GM18511 (cell line): Measurements from ENCODE around the gene DCLRE1B.

Source experiments
- ATAC-seq: cut with Tn5 transposase; IDR thresholded peaks from one replicate; pipeline ENCODE4 v1.9.1; 2021; ENCODE audit warnings: mild to moderate bottlenecking, moderate library complexity; ENCODE audit not compliant: unreplicated experiment

DCLRE1B gene

DNA sequence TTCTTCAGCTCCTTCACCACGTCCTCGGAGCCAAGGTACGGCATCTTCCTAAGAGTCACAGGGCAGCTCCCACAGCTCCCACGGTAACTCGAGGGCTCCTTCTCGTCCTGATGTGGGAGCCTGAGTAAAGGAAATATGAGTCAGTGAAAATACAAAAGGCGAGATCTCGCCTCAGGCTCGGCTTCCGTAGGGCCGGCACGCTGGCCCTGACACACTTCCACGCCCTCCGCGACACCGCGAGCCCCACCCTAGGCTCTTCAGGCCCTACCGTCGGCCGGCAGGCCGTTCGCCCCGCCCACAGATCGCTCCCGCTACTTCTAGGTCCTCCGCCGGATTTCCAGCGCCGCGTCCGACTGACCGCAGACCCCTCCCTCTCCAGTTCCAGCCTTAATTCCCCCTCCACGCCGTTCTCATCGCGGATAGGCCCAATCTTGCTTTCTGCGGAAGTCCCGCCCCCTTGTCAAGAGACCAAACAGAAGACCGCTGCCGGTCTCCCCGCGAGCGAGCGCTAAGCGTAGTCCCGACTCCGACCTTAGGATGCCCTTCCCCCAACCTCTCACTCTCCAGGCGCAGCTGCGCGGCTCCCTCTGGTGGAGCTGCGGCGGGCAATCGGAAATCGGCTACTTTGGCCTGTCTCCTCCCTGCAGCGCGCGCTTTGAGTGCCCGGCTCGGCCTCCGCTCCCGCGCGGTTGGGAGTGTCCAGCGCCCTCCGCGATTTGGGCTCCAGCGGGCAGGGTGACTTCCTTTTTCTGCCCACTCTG is at the start of gene DCLRE1B, which contains the start of gene AP4B1:
TSS of gene DCLRE1B (plus strand) at position 653 of the 761 bp plus-strand sequence. CDS start 261 bp downstream, outside the sequence.
TSS of gene AP4B1 (minus strand) at position 126 of the 761 bp plus-strand sequence. CDS start at position 44, 82 bp downstream.
- peak; percentile 92 for ATAC-seq

DNA sequence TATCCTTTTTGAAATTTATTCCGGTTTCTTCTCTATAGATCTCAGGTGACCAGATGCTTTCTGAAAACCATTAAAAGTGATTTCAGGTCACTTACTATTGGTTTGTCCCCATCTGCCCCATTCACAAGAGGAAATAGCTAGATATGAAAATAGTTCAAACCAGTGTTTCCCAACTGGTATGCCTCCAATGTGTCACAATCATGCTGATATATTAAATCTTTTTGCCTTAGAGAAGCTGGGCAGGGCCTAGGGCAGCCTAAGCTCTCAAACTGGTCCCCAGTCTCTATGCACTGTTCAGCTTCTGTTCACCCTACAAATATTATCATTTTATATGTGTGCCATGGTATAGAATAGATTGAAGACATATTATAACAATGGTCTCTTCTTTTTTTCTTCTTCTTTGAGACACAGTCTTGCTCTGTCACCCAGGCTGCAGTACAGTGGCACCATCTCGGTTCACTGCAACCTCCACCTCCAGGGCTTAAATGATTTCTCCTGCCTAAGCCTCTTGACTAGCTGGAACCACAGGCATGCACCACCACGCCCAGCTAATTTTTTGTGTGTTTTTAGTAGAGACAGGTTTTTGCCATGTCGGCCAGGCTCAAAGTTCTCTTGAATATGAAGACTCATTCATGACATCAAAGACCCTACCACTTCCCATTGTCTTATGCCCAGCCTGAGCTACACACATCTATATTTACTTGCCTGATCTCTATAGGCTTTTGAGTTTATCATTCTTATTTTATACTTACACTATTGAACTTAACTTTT is 49.3 kb upstream of the DCLRE1B start:
- ATAC-seq = no peak

GRCh38 chr1:113856401-113856790 is 48.7 kb upstream of the DCLRE1B start:
- no peak for ATAC-seq

- ATAC-seq = no peak
Observed at GRCh38 chr1:113857776-113858175, 47.4 kb upstream of the DCLRE1B start.

DNA sequence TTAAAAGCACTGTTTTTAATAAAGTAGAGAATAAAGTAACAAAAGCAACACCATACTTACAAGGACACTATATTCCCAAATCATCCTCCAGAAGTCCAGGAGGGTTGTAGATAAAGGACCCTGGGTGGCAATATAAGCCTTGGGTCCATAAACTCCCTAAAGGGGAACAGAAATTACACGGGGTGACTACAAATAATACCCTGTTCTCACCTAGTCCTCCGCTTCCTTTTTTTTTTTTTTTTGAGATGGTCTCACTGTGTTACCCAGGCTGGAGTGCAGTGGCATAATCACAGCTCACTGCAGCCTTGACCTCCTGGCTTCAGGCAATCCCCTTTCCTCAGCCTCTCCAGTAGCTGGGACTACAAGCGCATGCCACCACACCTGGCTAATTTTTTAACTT is 46.7 kb upstream of the DCLRE1B start:
- peak; percentile 56 for ATAC-seq

DNA sequence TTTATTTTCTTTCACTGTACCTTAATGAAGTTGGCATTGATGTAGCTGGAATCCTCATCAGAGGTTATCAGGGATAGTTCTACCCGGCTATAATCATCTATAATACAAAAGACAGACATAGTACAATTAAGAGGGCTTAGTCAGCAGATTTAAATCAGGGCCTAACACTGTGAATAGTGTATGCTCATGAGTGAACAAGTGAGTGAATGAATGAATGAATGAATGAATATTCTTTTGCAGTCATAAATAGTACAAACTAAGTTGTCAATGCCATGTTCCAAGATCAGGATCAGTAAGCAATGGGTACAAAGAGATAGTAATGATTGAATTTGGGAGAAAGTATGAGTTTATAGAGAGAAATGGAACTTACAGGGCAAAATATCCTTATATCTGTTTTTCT is 46.1 kb upstream of the DCLRE1B start:
- no peak for ATAC-seq

DNA sequence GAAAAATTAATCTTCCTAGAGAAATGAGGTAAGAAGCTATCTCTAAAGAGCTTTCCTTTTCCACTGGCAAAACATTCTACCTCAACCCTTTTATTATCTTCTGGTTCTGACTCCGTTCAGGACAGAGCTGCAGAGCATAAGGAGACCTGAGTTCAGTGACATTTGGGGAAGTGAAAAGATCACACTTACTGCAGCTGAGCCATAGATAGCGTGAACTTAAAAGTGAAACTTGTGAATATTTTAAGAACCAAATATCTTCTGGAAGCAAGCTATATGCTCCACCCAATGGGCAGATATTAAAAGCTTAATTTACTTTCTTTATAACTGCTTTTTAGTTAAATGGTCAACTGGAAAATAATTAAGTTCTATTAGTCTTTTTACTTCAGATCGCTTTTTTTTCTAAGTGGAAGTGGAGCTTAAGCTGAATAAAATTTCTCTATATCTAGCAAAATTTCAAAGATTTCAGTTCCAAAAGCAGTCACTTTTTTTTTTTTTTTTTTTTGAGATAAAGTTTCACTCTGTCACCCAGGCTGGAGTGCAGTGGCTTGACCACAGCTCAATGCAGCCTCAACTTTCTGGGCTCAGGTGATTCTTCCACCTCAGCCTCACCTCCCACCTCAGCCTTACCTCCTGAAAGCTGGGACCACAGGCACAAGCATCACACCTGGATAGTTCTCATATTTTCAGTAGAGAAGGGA is 45.5 kb upstream of the DCLRE1B start:
- ATAC-seq = peak; percentile 88

DNA sequence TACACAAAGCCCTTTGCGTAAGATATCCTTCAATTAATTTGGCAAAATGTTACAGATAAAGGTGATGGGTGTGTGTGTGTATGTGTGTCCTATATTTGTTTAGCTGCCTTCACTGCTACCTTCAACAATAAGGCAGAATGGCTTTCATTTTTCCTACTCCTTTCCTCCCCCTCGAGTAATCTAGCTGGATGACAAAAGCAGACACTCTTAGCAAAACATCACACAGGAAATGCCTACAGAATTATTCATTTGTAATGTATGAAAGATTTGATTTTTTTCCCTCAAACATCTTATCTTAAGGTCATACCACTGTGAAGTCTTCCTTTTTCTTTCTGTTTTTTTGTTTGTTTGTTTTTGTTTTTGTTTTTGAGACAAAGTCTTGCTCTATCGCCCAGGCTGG is 44.2 kb upstream of the DCLRE1B start:
- no peak for ATAC-seq

DNA sequence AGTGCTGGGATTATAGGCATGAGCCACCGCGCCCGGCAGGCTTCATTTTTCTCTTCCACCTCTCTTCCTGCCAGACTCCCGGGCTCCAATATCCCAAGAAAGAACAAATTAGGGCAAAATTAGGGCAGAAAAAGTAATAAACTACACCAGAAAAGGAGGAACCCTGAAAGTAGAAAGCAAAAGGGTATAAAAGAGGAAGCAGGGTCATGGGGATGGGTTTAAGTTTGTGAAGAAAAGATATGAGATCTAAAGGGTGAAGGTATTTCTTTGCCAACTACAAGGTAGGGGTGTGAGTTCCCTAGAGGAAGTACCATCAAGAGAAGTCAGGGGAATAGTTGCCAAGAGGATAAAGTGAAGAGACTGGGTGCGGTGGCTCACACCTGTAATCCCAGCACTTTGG is 43.5 kb upstream of the DCLRE1B start:
- no peak for ATAC-seq

- no peak for ATAC-seq
Observed at GRCh38 chr1:113868387-113869083, 36.6 kb upstream of the DCLRE1B start.

DNA sequence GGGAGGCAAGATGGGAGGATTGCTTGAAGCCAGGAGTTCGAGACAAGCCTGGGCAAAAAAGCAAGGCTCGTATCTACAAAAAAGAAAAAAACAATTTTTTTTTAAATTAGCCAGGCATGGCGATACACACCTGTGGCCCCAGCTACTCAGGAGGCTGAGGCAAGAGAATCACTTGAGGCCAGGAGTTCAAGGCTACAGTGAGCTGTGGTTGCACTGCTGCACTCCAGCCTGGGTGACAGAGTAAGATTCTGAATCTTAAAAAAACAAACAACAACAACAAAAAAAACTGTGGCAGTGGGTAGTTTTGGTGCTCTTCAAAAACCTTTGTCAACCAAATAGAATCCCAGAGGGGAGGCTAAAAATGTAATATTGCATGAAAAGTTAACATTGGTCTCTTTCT is 34.3 kb upstream of the DCLRE1B start:
- no peak for ATAC-seq

- ATAC-seq = peak; percentile 91
Observed at GRCh38 chr1:113871597-113872113, 33.5 kb upstream of the DCLRE1B start, which contains the start of gene PTPN22. Gene PTPN22, minus strand, starts transcription at chr1:113871712.

GRCh38 chr1:113872219-113872935 is 32.7 kb upstream of the DCLRE1B start:
- peak; percentile 8 for ATAC-seq

DNA sequence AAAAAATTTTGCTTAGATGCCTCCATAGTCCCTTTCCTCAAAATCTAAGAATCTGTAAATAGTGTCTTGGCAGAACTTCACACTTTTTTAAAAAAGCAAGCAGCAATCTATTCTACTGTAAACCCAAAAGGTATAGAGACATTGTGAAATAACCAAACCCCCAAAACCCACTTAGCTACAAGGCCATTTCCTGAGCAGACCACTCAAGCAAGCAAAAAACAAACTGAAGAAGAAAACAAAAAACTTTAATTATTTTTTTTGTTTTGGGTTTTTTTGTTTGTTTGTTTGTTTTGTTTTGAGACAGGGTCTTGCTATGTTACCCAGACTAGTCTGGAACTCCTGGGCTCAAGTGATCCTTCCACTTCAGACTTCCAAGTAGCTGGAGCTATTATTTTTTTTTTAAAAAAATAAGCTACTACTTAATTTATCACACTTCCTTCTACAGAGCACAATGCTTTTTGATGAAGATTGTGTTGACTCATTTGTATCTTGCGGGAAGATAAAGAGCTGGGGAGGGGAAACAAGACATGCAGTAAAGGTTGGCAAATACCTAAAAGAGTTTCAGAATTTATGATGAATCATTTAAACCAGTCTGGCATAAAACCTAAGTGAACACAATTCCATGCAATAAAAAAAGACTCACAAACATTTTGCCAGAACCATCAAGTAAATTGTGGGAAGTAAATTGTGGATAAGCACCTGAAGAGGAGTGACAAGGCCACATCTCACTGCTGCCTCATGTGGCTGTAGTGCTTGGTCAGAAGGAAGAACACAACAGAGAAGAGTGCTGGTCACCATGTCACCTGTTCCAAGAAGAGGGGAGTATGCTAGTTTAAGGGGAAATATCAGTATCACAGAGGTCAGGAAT is 30.9 kb upstream of the DCLRE1B start:
- ATAC-seq = no peak

DNA sequence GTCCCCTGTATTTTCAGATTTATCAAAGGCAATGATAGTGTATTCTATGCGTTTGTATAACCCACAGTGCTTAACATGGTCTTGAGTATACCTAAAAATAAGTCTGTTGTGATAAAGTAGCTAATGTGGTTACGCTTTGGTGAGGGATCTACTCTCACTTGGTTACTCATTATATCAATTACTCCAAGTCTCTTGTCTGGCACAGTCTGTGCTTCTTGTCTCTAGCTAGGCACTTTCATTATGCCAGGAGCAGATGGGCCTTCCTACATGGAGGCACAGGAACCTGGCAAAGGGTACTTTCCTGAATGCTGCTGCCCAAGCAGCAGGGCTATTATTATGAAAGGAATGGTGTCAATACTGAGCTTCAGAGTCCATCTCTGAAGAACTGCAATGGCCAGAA is 29.4 kb upstream of the DCLRE1B start:
- ATAC-seq = peak; percentile 47

DNA sequence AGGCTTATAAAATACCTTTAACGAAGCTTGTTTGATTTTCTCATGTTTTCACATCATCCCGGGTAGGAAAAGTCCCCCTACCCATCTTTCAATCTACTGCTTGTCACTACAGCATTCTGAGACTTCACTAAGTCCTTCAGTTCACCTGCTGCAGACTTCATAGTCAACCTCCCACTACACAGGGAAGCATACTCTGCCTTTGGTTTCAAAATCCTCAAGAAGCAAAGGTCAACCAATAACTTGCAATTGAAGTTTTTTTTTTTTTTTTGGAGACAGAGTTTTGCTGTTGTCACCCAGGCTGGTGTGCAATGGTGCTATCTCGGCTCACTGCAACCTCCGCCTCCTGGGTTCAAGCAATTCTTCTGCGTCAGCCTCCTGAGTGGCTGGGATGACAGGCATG is 28.9 kb upstream of the DCLRE1B start:
- ATAC-seq = no peak

- ATAC-seq = no peak
Observed at GRCh38 chr1:113879739-113880038, 25.4 kb upstream of the DCLRE1B start.

DNA sequence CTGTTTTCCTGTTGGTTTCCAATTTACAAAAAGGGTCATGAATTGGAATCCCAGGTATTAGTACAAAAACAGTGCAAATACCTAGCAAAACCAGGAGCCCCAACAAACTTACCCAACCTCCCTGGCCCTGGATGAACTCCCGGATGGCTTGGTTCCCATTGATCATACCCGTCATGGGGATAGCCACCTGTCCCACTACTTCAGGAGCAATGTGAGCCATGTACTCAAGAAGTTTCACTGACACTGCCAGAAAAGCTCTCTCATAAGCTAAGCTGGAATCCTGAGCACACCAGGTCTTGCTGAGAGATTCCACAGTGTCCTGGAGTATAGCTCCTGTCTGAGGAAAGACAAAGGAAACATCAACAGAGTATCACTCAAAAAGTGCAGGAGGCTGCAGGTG is 23.5 kb upstream of the DCLRE1B start:
- no peak for ATAC-seq
